Measurements from ENCODE around the gene POLDIP2.

Gene POLDIP2

GRCh38 chr17:28298449-28298848 is 58.9 kb downstream of the POLDIP2 start:
- no peak overlapping the region for H3K4me3 Mint-ChIP-seq

More at GRCh38 chr17:28298449-28298848, 58.9 kb downstream of the POLDIP2 start:
- Mint-ChIP-seq H3K4me1 (no peaks in the 10 kb centered on the region), H3K27me3 (peaks cover 12% of the 10 kb centered on the region), H3K9me3 (no peaks in the 10 kb centered on the region), H3K27ac (ENCODE audit: low read depth) (no peak overlapping the region), H3K36me3 (ENCODE audit: insufficient read depth) (no peaks in the 10 kb centered on the region)
- DNase-seq (ENCODE audit: low spot score in 2 of 2) (no peak), ATAC-seq (replicated peaks; ENCODE audit: extremely low read depth, poor library complexity, severe bottlenecking) (no peak)
